Common myeloid progenitor, CD34-positive (primary cell): ENCODE data around the gene FLAD1.

ENCODE experiments used
- CTCF ChIA-PET: fragments of 350-600 bp; sonication (Branson Sonifier 250); formaldehyde crosslinking; loops from one replicate; lab custom pipeline; 2021; ENCODE audit warnings: antibody characterized with exemption; lab: Charles Lee
- POLR2A ChIA-PET: fragments of 350-600 bp; sonication (Branson Sonifier 250); formaldehyde crosslinking; loops from one replicate; lab custom pipeline; 2021; ENCODE audit warnings: antibody characterized with exemption; lab: Charles Lee
- DNase-seq, 3 donors: peaks; one replicate each; pipeline versions ENCODE4 v3.0.0 to v3.0.0-alpha.2; 2013
- H3K27ac ChIP-seq, 2 experiments: 1 replicate in 1 of 2; 2 replicates in 1 of 2; pipeline ENCODE4 v1.7.0; 2013; ENCODE audit warnings: inconsistent platforms in 2 of 2, low read length in 2 of 2, mild to moderate bottlenecking in 2 of 2, low read depth in 1 of 2, moderate library complexity in 1 of 2; ENCODE audit not compliant: severe bottlenecking in 2 of 2, insufficient read depth in 1 of 2, poor library complexity in 1 of 2
- H3K27me3 ChIP-seq, 5 experiments: replicated peaks in 2 of 5; 1 replicate in 3 of 5; 2 replicates in 2 of 5; pipeline versions ENCODE4 v1.6.1 to v1.7.0; 2013; ENCODE audit warnings: low read length in 4 of 5, mild to moderate bottlenecking in 2 of 5, moderate library complexity in 2 of 5, inconsistent platforms in 1 of 5; ENCODE audit not compliant: insufficient read depth in 5 of 5, control insufficient read depth in 4 of 5
- H3K36me3 ChIP-seq, 4 experiments: 1 replicate in 2 of 4; 2 replicates in 2 of 4; pipeline versions ENCODE4 v1.6.1 to v1.7.0; 2013; ENCODE audit warnings: low read length in 3 of 4, control low read depth in 1 of 4, mild to moderate bottlenecking in 1 of 4; ENCODE audit not compliant: control insufficient read depth in 4 of 4, insufficient read depth in 4 of 4
- H3K4me1 ChIP-seq, 4 experiments: 1 replicate in 3 of 4; 2 replicates in 1 of 4; pipeline versions ENCODE4 v1.6.1 to v1.7.1; 2013; ENCODE audit warnings: low read length in 3 of 4, mild to moderate bottlenecking in 3 of 4, control low read depth in 1 of 4, inconsistent platforms in 1 of 4, moderate library complexity in 1 of 4; ENCODE audit not compliant: control insufficient read depth in 4 of 4, insufficient read depth in 4 of 4; ENCODE audit errors: control extremely low read depth in 1 of 4
- H3K4me3 ChIP-seq, 7 experiments: 1 replicate in 4 of 7; 2 replicates in 3 of 7; pipeline versions ENCODE4 v1.5.1 to v1.7.0; 2013; ENCODE audit warnings: mild to moderate bottlenecking in 7 of 7, low read length in 6 of 7, moderate library complexity in 6 of 7, inconsistent platforms in 2 of 7, low read depth in 2 of 7, control low read depth in 1 of 7; ENCODE audit not compliant: insufficient read depth in 4 of 7, control insufficient read depth in 1 of 7; ENCODE audit errors: extremely low read depth in 1 of 7
- H3K9me3 ChIP-seq, 5 experiments: 1 replicate in 4 of 5; 2 replicates in 1 of 5; pipeline versions ENCODE4 v1.6.1 to v1.7.1; 2013; ENCODE audit warnings: low read length in 4 of 5, mild to moderate bottlenecking in 2 of 5, inconsistent platforms in 1 of 5, low read depth in 1 of 5, moderate library complexity in 1 of 5; ENCODE audit not compliant: control insufficient read depth in 4 of 5, insufficient read depth in 2 of 5; ENCODE audit errors: control extremely low read depth in 1 of 5
- WGBS: methylation state at CpG from one replicate; pipeline ENCODE4 v1.1.5; 2013; ENCODE audit not compliant: insufficient coverage; 5-methylcytosine and 5-hydroxymethylcytosine counted together

Gene FLAD1

DNA sequence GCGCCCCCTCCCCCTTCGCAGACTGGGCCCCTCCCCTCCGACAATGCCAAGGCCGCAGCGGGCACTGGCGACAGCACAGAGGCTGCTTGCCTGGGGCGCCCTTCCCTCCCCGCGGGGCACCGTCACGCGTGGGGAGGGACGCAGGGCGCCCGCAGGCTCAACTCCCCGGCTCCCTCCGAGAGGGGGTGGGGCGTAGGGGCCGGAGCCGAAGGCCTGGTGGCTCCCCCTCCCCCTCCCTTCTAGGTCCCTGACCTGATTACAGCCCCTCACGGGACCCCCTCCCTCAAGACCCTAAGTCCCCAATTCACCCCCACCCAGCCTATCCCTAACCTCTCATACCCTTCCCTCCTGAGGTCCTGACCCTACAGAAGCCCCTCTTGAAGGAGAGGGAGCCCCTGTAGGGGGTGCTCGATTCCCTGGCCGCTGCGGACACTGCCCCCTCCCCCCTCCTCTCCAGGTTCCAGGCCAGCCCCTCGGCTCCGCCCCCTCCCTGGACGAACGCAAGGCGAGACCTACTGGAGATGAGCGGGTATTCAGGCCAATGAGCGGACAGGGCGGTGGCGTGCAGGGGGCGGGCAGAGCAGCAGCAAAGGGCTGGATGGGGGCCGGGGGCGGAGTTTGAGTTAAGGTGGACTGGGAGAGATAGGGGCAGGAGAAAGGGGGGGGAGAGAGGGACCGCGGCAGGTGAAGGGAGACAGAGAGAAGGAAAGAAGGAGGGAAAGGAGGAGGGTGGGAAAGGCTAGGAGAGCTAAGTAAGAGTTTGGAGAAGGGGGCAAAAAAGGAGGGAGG is 18.7 kb downstream of the FLAD1 start:
- DNase-seq, result peak; percentile 96 to 98 (median 98)
- Histone ChIP-seq H3K27ac (peak overlapping the region in 1 of 2 experiments; percentile 83), H3K4me3 (peak overlapping the region; percentile 39 to 95 (median 72)), H3K27me3 (no peaks in the 10 kb centered on the region), H3K36me3 (no peaks in the 10 kb centered on the region), H3K9me3 (no peaks in the 10 kb centered on the region), H3K4me1 (peaks cover 11 to 90% (median 88%) of the 10 kb centered on the region in 4 experiments)
- WGBS, result 0% methylated on average over 29 of the region's 38 CpGs
- ChIA-PET CTCF (interaction anchor here (0.7 to 14.0 kb wide), 7 partner anchors 15 to 70 kb away, joined by 3 to 320 read pairs (median 4); partner anchors contain the start of genes CKS1B, FLAD1, PBXIP1 and PYGO2), POLR2A (interaction anchor here (0.8 to 1.0 kb wide), 3 partner anchors 15 to 42 kb away, joined by 3 to 4 read pairs (median 3); no protein-coding TSS in a partner anchor)

DNA sequence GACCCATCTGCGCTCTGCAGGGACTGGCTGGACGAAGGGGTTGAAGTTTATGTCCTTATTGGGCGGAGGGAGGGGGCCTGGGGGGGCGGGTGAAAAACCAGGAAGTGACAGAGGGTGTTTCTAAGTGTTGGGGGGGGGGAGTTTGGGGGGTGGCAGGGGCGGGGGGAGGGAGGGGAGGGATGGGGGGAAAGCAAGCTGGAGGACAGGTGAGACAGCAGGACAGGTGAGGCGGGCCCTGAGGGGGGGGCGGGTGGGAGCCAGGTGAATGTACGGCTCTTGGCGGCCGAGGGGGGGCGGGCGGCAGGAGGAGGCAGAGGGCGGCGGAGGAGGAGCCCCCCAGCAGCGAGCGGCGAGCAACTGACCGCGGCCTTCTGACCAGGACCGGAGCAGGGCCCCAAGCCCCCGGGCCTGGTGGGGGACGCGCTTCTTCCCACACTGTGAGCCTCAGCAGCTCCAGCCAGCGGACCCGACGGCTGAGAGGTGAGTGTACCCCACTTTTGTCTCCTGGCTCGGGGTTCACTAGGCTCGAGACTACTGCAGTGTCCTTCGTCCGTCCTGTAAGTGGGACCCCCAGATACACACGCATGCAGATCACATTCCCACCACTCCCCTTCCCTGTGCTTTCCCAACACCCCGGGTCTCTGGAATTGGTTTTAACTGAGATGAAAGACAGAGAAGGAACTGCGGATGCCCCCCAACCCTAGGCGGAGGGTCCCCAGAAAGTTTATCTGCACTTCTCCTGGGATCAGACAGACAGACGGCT is 19.5 kb downstream of the FLAD1 start, which contains the start of gene ZBTB7B:
Gene ZBTB7B, plus strand, starts transcription at position 339 of the 763 bp plus-strand sequence. CDS start 11,859 bp downstream, outside the sequence.
- DNase-seq, result no peak
- Histone ChIP-seq H3K4me1 (peaks cover 14 to 90% (median 88%) of the 10 kb centered on the region in 4 experiments), H3K36me3 (no peaks in the 10 kb centered on the region), H3K27me3 (no peaks in the 10 kb centered on the region), H3K9me3 (no peaks in the 10 kb centered on the region), H3K4me3 (peak within 1 kb of the TSS; percentile 73 to 95 (median 86)), H3K27ac (peak within 1 kb of the TSS; percentile 40 to 83)
- ChIA-PET POLR2A (interaction anchor here (1.0 to 1.2 kb wide), 2 partner anchors 9 to 14 kb away, joined by 3 to 4 read pairs; no protein-coding TSS in a partner anchor), CTCF (interaction anchor here (0.7 to 14.0 kb wide), 5 partner anchors 14 to 47 kb away, joined by 3 to 320 read pairs (median 4); partner anchors contain the start of genes CKS1B, FLAD1, PBXIP1 and PYGO2)
- WGBS, result 0% methylated on average over 20 of the region's 35 CpGs

DNA sequence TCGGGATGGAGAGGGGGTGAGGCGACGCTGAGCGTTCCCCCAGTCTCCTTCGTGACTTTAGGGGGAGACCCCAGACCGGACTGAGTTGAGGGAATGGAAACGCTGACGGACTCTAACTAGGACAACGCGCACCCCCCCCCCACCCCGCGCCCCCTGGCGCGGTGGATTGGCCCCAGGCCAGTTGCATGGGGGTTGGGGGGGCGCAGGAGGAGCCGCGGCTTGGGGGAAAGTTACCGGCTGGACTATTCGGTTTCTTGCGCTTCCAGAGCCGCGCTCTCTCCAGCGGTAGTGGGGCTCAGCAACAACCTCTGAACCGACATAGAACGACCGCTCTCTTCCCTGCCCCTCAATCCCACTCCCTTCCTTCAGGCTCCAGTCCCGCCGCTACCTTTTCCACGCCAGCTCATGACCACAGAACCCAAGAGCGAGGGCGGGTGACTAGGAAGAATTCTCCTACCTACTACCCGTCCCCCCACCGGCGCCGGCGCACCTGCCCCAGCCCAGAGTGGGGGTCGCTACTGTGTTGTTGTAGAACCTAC is 20.2 kb downstream of the FLAD1 start:
- no peak for DNase-seq

DNA sequence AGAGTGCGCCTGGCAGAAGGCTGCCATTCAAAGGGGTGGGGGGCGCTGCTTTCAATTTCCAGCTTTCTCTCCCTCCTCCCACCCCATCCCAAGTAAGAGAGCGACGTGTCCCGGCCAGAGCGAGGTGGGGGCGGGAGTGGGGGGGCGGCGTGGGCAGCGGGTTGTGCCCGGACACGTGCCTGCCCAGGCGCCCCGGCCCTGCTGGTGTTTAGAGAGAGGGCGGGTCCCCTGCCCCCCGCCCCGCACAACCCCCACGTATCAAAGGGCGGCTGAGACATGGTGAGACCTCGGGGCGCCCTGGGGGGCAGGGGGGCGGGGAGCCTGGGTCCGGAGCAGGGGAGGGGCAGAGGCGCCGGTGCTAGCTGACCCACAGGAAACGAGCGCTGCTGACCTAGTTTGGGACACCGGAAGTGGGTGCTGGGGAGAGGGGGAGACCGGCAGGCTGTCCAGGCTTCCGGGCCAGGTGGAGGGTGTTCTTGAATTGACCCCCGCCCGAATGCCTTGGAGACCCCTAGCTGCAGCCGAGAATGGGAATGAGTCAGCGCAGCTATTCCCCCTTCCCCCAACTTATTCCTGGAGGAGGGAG is 20.7 kb downstream of the FLAD1 start:
- H3K27me3 ChIP-seq, result no peaks in the 10 kb centered on the region
- H3K27ac ChIP-seq, result peak overlapping the region in 1 of 2 experiments; percentile 78
- no peaks in the 10 kb centered on the region for H3K9me3 ChIP-seq
- no peaks in the 10 kb centered on the region for H3K36me3 ChIP-seq
- no peak for DNase-seq
- H3K4me1 ChIP-seq, result peaks cover 14 to 90% (median 87%) of the 10 kb centered on the region in 4 experiments
- CTCF ChIA-PET, result interaction anchor here (0.8 to 14.0 kb wide), 4 partner anchors 13 to 41 kb away, joined by 3 to 320 read pairs (median 118); partner anchors contain the start of genes CKS1B, FLAD1 and SHC1
- POLR2A ChIA-PET, result interaction anchor here (1.2 kb wide), 1 partner anchor 8 kb away, joined by 3 read pairs; no protein-coding TSS in a partner anchor
- WGBS, result 0% methylated on average over 9 of the region's 34 CpGs
- peak overlapping the region; percentile 73 to 95 (median 86) for H3K4me3 ChIP-seq

More for the DNA sequence above, 20.2 kb downstream of the FLAD1 start:
- Histone ChIP-seq H3K36me3 (no peaks in the 10 kb centered on the region), H3K4me3 (peak overlapping the region; percentile 73 to 95 (median 86)), H3K27ac (peak overlapping the region; percentile 40 to 78), H3K27me3 (no peaks in the 10 kb centered on the region), H3K9me3 (no peaks in the 10 kb centered on the region), H3K4me1 (peaks cover 14 to 90% (median 88%) of the 10 kb centered on the region in 4 experiments)
- ChIA-PET POLR2A (interaction anchor here (1.2 kb wide), 1 partner anchor 8 kb away, joined by 3 read pairs; no protein-coding TSS in a partner anchor), CTCF (interaction anchor here (1.4 to 14.0 kb wide), 4 partner anchors 14 to 48 kb away, joined by 4 to 320 read pairs (median 118); partner anchors contain the start of genes CKS1B, FLAD1, PBXIP1 and SHC1)
- 0% methylated on average over 27 of the region's 37 CpGs for WGBS

DNA sequence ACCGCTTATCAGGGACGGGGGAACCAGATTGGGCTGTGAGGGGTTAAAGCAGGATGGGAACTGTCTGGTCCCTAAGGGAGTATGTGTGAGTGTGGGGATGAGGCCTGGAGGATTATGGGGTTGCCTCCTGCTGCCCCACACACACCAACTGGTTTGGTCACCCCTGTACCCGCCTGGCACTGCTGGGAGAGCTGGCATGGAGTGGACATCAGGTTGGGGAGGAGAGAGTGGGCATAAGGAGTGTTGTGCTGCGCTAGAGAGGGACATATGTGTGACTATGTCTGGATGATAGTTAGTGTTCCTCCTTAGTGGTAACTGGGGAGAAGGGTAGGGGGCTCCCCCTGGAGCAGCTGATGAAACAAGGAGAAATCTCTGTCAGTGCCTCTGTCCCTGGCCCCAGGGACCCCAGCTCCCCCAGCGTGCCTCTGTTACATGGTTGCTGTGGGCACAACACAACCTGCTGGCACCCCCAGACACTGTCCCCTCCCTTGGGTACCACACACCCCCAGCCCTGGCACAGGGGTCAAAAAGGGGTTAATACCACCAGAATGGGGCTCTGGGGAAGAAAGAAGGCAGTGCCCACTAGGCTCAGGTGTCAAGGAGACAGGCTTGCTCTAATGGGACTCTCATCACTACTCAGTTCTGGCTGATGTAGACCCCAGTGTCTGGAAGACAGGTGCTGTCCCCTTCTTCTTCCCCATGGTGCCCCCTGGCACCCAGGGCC is 21.4 kb downstream of the FLAD1 start:
- H3K4me1 ChIP-seq, result peaks cover 14 to 90% (median 82%) of the 10 kb centered on the region in 4 experiments
- POLR2A ChIA-PET, result no interaction called here
- no peaks in the 10 kb centered on the region for H3K27me3 ChIP-seq
- H3K27ac ChIP-seq, result peak overlapping the region in 1 of 2 experiments; percentile 78
- DNase-seq, result no peak
- CTCF ChIA-PET, result interaction anchor here (0.8 to 14.0 kb wide), 4 partner anchors 13 to 40 kb away, joined by 3 to 320 read pairs (median 118); partner anchors contain the start of genes CKS1B, FLAD1 and SHC1
- WGBS, result 88% methylated on average over 3 of the region's 5 CpGs
- peak overlapping the region in 6 of 7 experiments; percentile 23 to 95 (median 85) for H3K4me3 ChIP-seq
- no peaks in the 10 kb centered on the region for H3K9me3 ChIP-seq
- H3K36me3 ChIP-seq, result no peaks in the 10 kb centered on the region
